Heart left ventricle (tissue), 16 donors: ENCODE data around the gene POU3F3. TPM values are rescaled to one million over a fixed set of nuclear protein-coding genes. Genes with fewer than 3 reads are reported as not detected.

Experiments
- ATAC-seq, 4 donors: fragments of 200-7000 bp; cut with Tn5 transposase; one replicate each; pipeline ENCODE4 v1.9.1; 2020 to 2022; ENCODE audit warnings: moderate library complexity in 4 of 4, mild to moderate bottlenecking in 3 of 4, moderate number of reproducible peaks in 1 of 4
- DNase-seq, 5 donors: peaks; one replicate each; pipeline ENCODE4 v3.0.0-alpha.2; 2020
- H3K27ac ChIP-seq, 12 donors: fragments of 200-600 bp; sonication (generic) in 4 of 12; one replicate each; pipeline versions ENCODE4 v1.5.0 to v1.8.0; 2016 to 2022; ENCODE audit warnings: mild to moderate bottlenecking in 2 of 12
- H3K27me3 ChIP-seq, 9 donors: fragments of 200-600 bp; sonication (generic) in 2 of 9; one replicate each; pipeline versions ENCODE4 v1.5.1 to v1.8.0; 2016 to 2022; ENCODE audit warnings: mild to moderate bottlenecking in 3 of 9
- H3K36me3 ChIP-seq, 9 donors: fragments of 200-600 bp; sonication (generic) in 2 of 9; one replicate each; pipeline versions ENCODE4 v1.5.0 to v1.8.0; 2018 to 2022; ENCODE audit warnings: mild to moderate bottlenecking in 2 of 9
- H3K4me1 ChIP-seq, 12 donors: fragments of 200-600 bp; sonication (generic) in 4 of 12; one replicate each; pipeline versions ENCODE4 v1.5.0 to v1.8.0; 2016 to 2022; ENCODE audit warnings: mild to moderate bottlenecking in 3 of 12
- H3K4me3 ChIP-seq, 12 donors: fragments of 200-600 bp; sonication (generic) in 4 of 12; one replicate each; pipeline versions ENCODE4 v1.5.0 to v1.8.0; 2017 to 2022; ENCODE audit warnings: mild to moderate bottlenecking in 9 of 12, moderate library complexity in 4 of 12
- H3K9me3 ChIP-seq, 12 donors: fragments of 200-600 bp; sonication (generic) in 4 of 12; one replicate each; pipeline versions ENCODE4 v1.5.0 to v1.8.0; 2016 to 2022; ENCODE audit warnings: mild to moderate bottlenecking in 1 of 12
- CTCF ChIP-seq, 12 donors: fragments of 200-600 bp; sonication (generic) in 4 of 12; IDR thresholded peaks; one replicate each; pipeline versions ENCODE4 v1.5.0 to v1.8.0; 2018 to 2022; ENCODE audit warnings: antibody characterized with exemption in 12 of 12, mild to moderate bottlenecking in 5 of 12
- POLR2A ChIP-seq, 2 donors: fragments of 450-650 bp; IDR thresholded peaks; one replicate each; pipeline ENCODE4 v1.6.1; 2017; ENCODE audit warnings: antibody characterized with exemption in 2 of 2, mild to moderate bottlenecking in 2 of 2, moderate library complexity in 2 of 2
- WGBS, 4 donors: extraction: QIAGEN DNeasy Blood & Tissue Kit in 2 of 4; methylation state at CpG; one replicate each; pipeline versions ENCODE4 v1.1.5 to v1.1.7; 2013 to 2018; 5-methylcytosine and 5-hydroxymethylcytosine counted together
- intact Hi-C, 10 donors: fragments of 100-400 bp; cut with DNase I; formaldehyde crosslinking; loops; one replicate each; pipeline versions ENCODE4 v1.11.1 to v1.14.2; 2022
- polyA plus RNA-seq, 2 donors: library from polyadenylated mRNA; stranded (reverse); fragments of 200-250 nt; gene quantifications; one replicate each; pipeline ENCODE4 v1.2.3, GENCODE V29; 2013
- total RNA-seq, 9 donors: library from RNA; depleted of rRNA in 2 of 9; stranded (reverse); fragments of >200 nt in 2 of 9; fragmentation: NEBNext Ultra II Directional in 3 of 9; extraction: Animal tissue kit (Norgen Biotek cat#: 25700) in 3 of 9; gene quantifications; one replicate each; pipeline versions ENCODE4 v1.1.0 to v1.2.4, GENCODE V29; 2016 to 2023
- donor health status: ischemic (EF 13 %, LVEDD 7.1; RV severe dilation, severe dysfunction).
- donor health status: healthy with polysubstance abuse.
- donor health status: DM: no; HTN: yes; CAD: no.
- donor health status: DM: no; HTN: no; CAD: no.
- donor health status: ischemic (EF 25% LVEDD 6.9; RV normal size, moderate dysfunction).
- donor health status: ischemic (EF 25% LVEDD 5.7; RV mildly dilated, moderate dysfunction).
- donor health status: healthy.
- donor health status: DM: yes; HTN: yes; CAD: no.
- donor health status: ischemic (EF 35%, LVEDD 5.7; RV mildly dilated, moderate dysfunction).
- donor health status: nonischemic (EF 11% LVEDD 7.7; RV severe dilation, severe dysfunction).
- donor health status: DM: yes; HTN: yes; CAD: no.
- donor health status: PGD.
- donor health status: ischemic (EF 29% LVEDD 5.4; RV normal size, mild dysfunction).
- donor health status: nonischemic (EF 23%, LVEDD 6.1; RV moderate dilation, normal function).

Gene POU3F3
- total and polyA plus RNA-seq, 11 donors, result 0.08 to 0.27 TPM; not detected in 9

DNA sequence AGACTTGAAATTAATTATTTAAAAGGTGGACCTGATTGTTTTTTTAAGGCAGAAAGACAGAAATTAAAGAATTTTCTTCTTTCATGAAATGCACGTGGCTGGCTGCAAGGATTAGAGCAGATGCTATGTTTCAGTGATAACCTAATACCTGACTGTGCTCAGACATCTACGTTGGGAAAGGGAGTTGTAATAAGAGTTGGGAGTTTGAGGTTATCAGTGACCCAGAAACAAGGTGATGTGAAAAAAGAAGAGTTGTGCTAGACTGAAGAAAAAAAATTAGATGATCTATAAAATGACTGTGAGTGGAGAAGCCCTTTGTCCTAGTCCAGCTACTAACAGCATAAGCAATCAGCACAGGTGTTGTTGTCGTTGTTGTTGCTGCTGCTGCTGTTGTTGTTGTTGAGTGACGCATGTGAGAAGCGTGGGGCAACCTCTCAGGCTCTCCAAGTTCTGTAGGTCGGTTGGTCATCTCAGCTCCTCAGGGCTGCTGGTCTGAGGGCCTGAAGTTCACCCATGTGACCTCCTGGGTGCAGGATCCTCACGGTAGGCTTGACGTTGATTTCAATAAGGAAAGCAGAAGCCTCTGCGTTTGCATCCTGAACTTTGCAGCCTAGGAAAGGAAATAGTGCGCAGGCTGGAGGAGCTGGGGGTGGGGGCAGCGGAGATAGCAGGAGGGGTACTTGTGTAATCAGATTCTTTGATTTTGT, 7.6 kb downstream of the POU3F3 start:
- intact Hi-C loops, result no loop called here
- 4 to 6% (median 5%) methylated on average over 11 of the region's 11 CpGs for WGBS, 4 donors
- Histone ChIP-seq H3K27ac (no peak overlapping the region), H3K9me3 (no peaks in the 10 kb centered on the region), H3K4me3 (peak overlapping the region in 3 of 12 donors; percentile 9 to 16 (median 11)), H3K36me3 (no peaks in the 10 kb centered on the region), H3K4me1 (peaks cover 0 to 33% (median 10%) of the 10 kb centered on the region in 12 donors), H3K27me3 (peaks cover 72 to 100% (median 98%) of the 10 kb centered on the region in 9 donors)
- TF ChIP-seq CTCF (IDR thresholded peaks at IDR 0.05) (no peak), POLR2A (IDR thresholded peaks at IDR 0.05) (no peak)
- DNase-seq (no peak), ATAC-seq (no peak)

DNA sequence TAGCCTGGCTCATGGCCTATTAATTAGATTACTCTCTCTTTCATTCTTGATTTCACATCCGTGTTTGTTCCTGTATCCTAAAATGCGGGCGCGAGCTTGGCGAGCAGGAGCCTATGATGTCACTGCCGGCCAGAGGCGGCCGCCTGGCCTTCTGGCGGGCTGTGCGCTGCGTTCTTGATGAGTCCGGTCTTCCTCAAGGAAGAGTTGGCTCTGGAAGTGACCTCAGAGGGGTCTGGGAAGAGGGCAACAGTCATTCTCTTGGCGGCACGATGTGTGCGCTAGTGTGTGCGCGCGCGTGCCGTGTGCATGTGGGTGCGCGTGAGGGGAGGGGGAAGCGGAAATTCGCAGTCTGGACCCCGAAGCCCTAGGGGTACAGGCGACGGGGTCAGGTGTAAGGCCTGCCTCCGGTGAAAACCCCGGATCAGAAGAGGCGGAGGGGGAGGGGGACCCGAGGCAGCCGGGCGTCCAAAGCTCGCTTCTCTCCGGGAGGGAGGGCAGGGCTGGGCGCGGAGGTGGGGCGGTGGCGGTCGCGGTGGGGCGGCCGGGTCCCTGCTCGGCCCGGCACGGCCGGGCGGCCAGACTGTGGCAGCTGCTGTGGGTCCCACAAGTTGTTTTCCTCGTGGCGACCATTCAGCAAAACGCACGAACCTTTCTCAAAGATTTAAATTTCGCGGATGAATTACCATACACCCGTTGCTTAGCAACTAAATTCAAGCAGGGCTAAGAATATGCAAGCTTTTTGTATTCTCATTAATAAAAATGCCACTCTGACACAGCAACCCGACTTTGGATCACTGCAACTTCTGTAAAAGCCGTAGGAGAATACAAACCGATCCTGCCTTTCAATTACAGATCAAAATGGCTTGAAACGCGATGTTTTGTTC, 8.4 kb downstream of the POU3F3 start:
- WGBS, 4 donors, result 2 to 3% (median 3%) methylated on average over 33 to 60 of the region's 60 CpGs
- TF ChIP-seq POLR2A (IDR thresholded peaks at IDR 0.05) (no peak), CTCF (IDR thresholded peaks at IDR 0.05) (no peak)
- Histone ChIP-seq H3K4me1 (peaks cover 0 to 32% (median 9%) of the 10 kb centered on the region in 12 donors), H3K27ac (no peak overlapping the region), H3K4me3 (peak overlapping the region in 4 of 12 donors; percentile 4 to 16 (median 10)), H3K27me3 (peaks cover 74 to 100% (median 100%) of the 10 kb centered on the region in 9 donors), H3K9me3 (no peaks in the 10 kb centered on the region), H3K36me3 (no peaks in the 10 kb centered on the region)
- intact Hi-C loops, result no loop called here
- DNase-seq (no peak), ATAC-seq (peak in 1 of 4 donors; percentile 27)

DNA sequence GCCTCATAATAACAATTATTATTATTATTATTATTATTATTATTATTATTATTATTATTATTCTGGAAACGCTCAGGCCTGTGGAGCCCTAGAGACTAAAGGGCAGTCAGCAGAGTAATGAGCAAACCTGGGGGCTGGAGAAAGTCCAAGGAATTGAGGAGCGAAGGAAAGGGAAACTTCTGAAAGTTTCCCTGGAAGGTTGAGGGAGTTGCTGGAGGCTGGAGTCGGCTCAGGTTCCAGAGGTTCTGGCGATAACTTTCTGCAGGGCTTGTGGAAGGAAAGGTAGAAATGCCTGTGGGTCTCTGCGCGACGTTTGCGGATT, 9.2 kb downstream of the POU3F3 start:
- intact Hi-C loops, result no loop called here
- Histone ChIP-seq H3K27me3 (peaks cover 73 to 100% (median 100%) of the 10 kb centered on the region in 9 donors), H3K27ac (no peak overlapping the region), H3K4me1 (peaks cover 0 to 31% (median 4%) of the 10 kb centered on the region in 12 donors), H3K4me3 (no peak overlapping the region), H3K36me3 (no peaks in the 10 kb centered on the region), H3K9me3 (no peaks in the 10 kb centered on the region)
- WGBS, 4 donors, result 3 to 9% (median 8%) methylated on average over 8 of the region's 8 CpGs
- ATAC-seq (no peak), DNase-seq (no peak)
- TF ChIP-seq CTCF (IDR thresholded peaks at IDR 0.05), result no peak
- TF ChIP-seq POLR2A (IDR thresholded peaks at IDR 0.05), result no peak
